ENCODE results near the gene DCST2.

The DCST2 gene

GRCh38 chr1:155023627-155024026 lies 10.0 kb downstream of the DCST2 start:
- no peak for DNase-seq

GRCh38 chr1:155022927-155023236 lies 10.7 kb downstream of the DCST2 start:
- no peak for DNase-seq

- DNase-seq, result no peak
Measured at GRCh38 chr1:155022136-155022926, 11.2 kb downstream of the DCST2 start.

GRCh38 chr1:155019377-155020245 lies 14.0 kb downstream of the DCST2 start:
- no peak for DNase-seq

- no peak for DNase-seq
Measured at GRCh38 chr1:155018617-155019348, 14.8 kb downstream of the DCST2 start.

GRCh38 chr1:155017946-155018316 lies 15.7 kb downstream of the DCST2 start:
- DNase-seq, result no peak

- DNase-seq, result peak; percentile 80
Measured at GRCh38 chr1:155017041-155017945, 16.3 kb downstream of the DCST2 start.

GRCh38 chr1:155016231-155016831 lies 17.2 kb downstream of the DCST2 start:
- no peak for DNase-seq

GRCh38 chr1:155015527-155016230 lies 17.9 kb downstream of the DCST2 start:
- no peak for DNase-seq

GRCh38 chr1:155014709-155015508 lies 18.7 kb downstream of the DCST2 start:
- no peak for DNase-seq

GRCh38 chr1:155013632-155014031 lies 19.9 kb downstream of the DCST2 start:
- no peak for DNase-seq

- DNase-seq, result no peak
Measured at GRCh38 chr1:155012776-155013602, 20.6 kb downstream of the DCST2 start.

GRCh38 chr1:155012026-155012546 lies 21.5 kb downstream of the DCST2 start:
- DNase-seq, result no peak

GRCh38 chr1:155011437-155012025 lies 22.1 kb downstream of the DCST2 start:
- no peak for DNase-seq

- no peak for DNase-seq
Measured at GRCh38 chr1:155011004-155011416, 22.6 kb downstream of the DCST2 start.

- DNase-seq, result no peak
Measured at GRCh38 chr1:155010211-155010918, 23.2 kb downstream of the DCST2 start.

GRCh38 chr1:155009742-155010141 lies 23.8 kb downstream of the DCST2 start:
- DNase-seq, result no peak

GRCh38 chr1:155009221-155009711 lies 24.3 kb downstream of the DCST2 start:
- DNase-seq, result no peak

Measured in fibroblast of upper back skin (primary cell).